ENCODE results near the gene CST9. TPM values are rescaled to one million over a fixed set of nuclear protein-coding genes. Genes with fewer than 3 reads are reported as not detected.

Gene CST9
- polyA plus RNA-seq, 1 experiment = not detected

DNA sequence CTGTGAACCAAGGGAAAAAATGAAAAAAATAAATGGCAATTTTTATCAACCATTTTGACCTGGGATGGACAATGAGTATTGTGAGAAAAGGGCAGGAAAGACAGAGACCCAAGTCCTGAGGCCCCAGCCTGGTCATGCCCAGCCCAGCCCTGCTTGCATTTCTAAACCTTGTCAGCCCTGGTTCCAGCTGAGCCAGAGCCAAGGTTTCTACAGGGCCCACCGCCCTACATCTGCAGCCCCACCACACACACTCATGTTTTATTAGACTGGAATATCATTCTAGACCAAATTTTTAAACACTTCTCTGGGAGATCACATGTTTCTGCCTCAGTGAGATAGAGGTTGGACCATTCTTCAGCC is 36.8 kb downstream of the CST9 start:
- ChIA-PET POLR2A (no interaction called here), CTCF (no interaction called here)
- H3K36me3 ChIP-seq (ENCODE audit: control insufficient read depth, insufficient read depth, low read length) = no peaks in the 10 kb centered on the region
- TF ChIP-seq, protein P1, sequence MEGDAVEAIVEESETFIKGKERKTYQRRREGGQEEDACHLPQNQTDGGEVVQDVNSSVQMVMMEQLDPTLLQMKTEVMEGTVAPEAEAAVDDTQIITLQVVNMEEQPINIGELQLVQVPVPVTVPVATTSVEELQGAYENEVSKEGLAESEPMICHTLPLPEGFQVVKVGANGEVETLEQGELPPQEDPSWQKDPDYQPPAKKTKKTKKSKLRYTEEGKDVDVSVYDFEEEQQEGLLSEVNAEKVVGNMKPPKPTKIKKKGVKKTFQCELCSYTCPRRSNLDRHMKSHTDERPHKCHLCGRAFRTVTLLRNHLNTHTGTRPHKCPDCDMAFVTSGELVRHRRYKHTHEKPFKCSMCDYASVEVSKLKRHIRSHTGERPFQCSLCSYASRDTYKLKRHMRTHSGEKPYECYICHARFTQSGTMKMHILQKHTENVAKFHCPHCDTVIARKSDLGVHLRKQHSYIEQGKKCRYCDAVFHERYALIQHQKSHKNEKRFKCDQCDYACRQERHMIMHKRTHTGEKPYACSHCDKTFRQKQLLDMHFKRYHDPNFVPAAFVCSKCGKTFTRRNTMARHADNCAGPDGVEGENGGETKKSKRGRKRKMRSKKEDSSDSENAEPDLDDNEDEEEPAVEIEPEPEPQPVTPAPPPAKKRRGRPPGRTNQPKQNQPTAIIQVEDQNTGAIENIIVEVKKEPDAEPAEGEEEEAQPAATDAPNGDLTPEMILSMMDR (IDR thresholded peaks at IDR 0.05; ENCODE audit: insufficient read depth, low read depth, low read length) = no peak
- no peak overlapping the region for H3K4me3 ChIP-seq (ENCODE audit: low read depth, low read length)
- no peaks in the 10 kb centered on the region for H3K27me3 ChIP-seq (ENCODE audit: control insufficient read depth, insufficient read depth, low read length)
- DNase-seq (ENCODE audit: low read depth) = no peak

DNA sequence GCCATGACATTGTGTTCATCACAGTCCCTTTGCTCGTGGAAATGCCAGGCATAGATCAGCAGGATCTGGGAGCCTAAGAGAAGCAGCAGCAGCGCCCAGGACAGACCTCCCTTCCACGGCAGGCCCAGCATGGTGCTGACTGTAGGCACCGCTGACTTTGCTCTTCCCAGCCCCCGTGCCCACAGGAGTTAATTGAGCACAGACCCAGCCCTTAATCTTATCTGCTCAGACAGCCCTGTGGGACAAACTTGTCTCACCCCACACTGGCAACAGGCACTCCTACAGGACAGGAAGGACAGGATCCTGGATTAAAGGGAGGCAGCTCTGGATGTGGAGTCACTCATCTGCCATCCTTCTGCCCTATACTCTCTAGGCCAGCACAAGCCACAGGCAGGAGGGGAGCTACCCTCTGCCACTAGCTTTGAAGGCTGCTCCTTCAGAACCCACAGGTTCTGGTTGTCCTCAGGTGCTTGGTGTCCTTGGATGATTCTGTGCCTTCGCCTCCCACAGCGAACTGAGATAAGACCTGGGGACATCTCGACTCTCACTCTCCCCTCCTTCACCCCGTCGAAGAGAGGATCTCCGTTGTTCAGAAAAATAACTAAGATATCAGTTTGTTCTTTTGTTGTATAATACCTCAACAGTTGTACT is 37.3 kb downstream of the CST9 start, which contains the start of gene CST9L:
Gene CST9L, minus strand, starts transcription at position 165 of the 651 bp plus-strand sequence. Its CDS starts 34 bp downstream, at position 131.
- POLR2A ChIA-PET = no interaction called here
- H3K36me3 ChIP-seq (ENCODE audit: control insufficient read depth, insufficient read depth, low read length) = no peaks in the 10 kb centered on the region
- CTCF ChIA-PET = no interaction called here
- no peak within 1 kb of the TSS for H3K4me3 ChIP-seq (ENCODE audit: low read depth, low read length)
- no peaks in the 10 kb centered on the region for H3K27me3 ChIP-seq (ENCODE audit: control insufficient read depth, insufficient read depth, low read length)
- DNase-seq (ENCODE audit: low read depth) = no peak
- TF ChIP-seq, protein P1 (IDR thresholded peaks at IDR 0.05; ENCODE audit: insufficient read depth, low read depth, low read length) = no peak

DNA sequence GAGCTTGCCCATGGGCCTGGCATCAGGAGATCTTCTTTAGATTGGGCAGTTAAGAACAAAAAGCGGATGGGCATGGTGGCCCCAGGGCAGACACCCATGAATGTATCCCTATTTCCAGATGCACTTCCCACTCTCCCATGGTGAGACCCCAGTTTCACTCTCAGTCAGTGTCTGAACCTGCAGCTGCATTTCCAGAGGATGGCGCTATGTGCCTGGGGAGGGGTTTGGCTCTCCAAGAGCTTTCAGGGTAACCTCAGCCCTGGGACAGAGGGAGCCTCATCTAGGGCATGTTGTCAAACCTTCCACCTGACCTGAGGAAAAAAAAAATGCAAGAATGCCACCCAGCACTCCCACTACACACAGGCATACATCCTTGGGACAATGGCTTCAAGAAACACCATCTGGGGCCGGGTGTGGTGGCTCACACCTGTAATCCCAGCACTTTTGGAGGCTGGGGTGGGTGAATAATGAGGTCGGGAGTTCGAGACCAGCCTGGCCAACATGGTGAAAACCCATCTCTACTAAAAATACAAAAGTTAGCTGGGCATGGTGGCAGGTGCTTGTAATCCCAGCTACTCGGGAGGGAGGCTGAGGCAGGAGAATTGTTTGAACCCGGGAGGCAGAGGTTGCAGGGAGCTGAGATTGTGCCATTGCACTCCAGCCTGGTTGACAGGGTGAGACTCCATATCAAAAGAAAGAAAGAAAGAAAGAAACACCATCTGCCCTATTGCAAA is 39.4 kb downstream of the CST9 start:
- ChIA-PET POLR2A (no interaction called here), CTCF (interaction anchor here (1.0 kb wide), 1 partner anchor 17 kb away, joined by 3 read pairs; no protein-coding TSS in a partner anchor)
- no peak overlapping the region for H3K4me3 ChIP-seq (ENCODE audit: low read depth, low read length)
- TF ChIP-seq, protein P1 (IDR thresholded peaks at IDR 0.05; ENCODE audit: insufficient read depth, low read depth, low read length) = no peak
- DNase-seq (ENCODE audit: low read depth) = no peak
- H3K36me3 ChIP-seq (ENCODE audit: control insufficient read depth, insufficient read depth, low read length) = no peaks in the 10 kb centered on the region
- H3K27me3 ChIP-seq (ENCODE audit: control insufficient read depth, insufficient read depth, low read length) = no peaks in the 10 kb centered on the region

DNA sequence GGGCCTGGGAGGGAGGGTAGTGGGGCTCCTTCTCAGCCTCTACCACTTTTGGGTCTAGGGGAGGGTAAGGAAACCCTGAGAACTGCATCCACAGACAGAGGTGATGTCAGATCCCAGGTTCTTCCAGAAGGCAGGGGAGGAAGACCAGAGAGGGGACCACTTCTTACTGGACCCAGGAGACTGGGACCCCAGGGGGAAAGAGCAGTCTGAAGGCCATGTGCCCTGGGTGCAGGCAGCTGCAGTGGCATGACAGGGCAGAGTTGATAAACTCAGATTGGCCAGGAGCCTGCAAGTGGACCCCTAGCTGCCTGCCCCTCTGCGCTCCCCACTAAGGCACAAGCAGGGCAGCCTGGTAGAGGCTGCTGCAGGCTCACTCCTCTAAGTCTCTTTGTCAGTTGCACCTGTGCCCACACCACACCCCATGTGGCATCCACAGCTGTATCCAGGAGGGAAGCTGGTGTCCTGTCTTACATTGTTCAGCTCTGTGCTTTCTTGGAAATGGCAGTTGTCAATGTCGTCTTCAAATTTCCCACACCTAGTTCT is 40.1 kb downstream of the CST9 start:
- TF ChIP-seq, protein P1 (IDR thresholded peaks at IDR 0.05; ENCODE audit: insufficient read depth, low read depth, low read length) = no peak
- no peak for DNase-seq (ENCODE audit: low read depth)
- H3K36me3 ChIP-seq (ENCODE audit: control insufficient read depth, insufficient read depth, low read length) = no peaks in the 10 kb centered on the region
- H3K4me3 ChIP-seq (ENCODE audit: low read depth, low read length) = no peak overlapping the region
- POLR2A ChIA-PET = no interaction called here
- CTCF ChIA-PET = no interaction called here
- no peaks in the 10 kb centered on the region for H3K27me3 ChIP-seq (ENCODE audit: control insufficient read depth, insufficient read depth, low read length)

DNA sequence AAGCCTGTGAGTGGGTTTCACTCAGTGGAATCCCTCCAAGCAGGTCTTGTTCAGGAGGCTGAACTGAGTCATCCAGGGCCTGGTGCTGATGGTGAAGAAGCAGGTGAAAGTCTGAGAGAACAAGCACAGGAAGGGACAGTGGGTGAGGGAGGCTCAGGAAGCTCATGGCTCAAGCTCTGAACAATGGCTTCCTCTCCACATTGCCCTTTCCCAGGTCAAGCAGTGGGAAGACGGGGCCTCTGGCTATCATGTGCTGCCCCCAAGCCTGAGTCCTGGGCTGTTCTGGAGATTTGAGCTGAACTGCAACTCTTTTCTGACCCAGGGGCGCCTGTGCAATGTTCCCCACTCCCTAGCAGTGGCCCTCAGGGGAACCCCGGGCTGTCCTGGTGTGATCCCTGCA is 40.8 kb downstream of the CST9 start:
- ChIA-PET POLR2A (no interaction called here), CTCF (no interaction called here)
- TF ChIP-seq, protein P1 (IDR thresholded peaks at IDR 0.05; ENCODE audit: insufficient read depth, low read depth, low read length) = no peak
- Histone ChIP-seq H3K27me3 (ENCODE audit: control insufficient read depth, insufficient read depth, low read length) (no peaks in the 10 kb centered on the region), H3K36me3 (ENCODE audit: control insufficient read depth, insufficient read depth, low read length) (no peaks in the 10 kb centered on the region), H3K4me3 (ENCODE audit: low read depth, low read length) (no peak overlapping the region)
- no peak for DNase-seq (ENCODE audit: low read depth)

All from BJ (cell line).